ENCODE measurements around the gene NFATC1.

Gene NFATC1

DNA sequence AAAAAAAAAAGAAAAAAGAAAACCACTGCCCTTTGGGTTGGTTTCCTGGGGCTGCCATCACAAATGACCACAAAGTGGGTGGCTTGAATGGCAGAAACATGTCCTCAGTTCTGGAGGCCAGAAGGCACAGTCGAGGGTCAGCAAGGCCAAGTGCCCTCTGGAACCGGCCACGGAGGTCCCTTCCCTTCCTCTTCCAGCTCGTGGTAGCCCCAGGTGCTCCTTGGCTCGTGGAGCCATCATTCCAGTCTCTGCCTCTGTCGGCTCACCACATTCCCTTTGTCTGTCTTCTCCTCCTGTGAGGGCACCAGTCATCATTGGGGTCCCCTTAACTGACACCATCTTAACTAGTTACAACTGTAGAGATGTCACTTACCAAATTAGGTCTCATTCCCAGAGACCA is 8.5 kb upstream of the NFATC1 start:
- Histone ChIP-seq H3K18ac (ENCODE audit: low read length) (no peak overlapping the region), H2AFZ (ENCODE audit: low read length) (no peak overlapping the region), H3K23ac (ENCODE audit: low read depth, low read length, poor library complexity) (no peak overlapping the region), H2BK5ac (ENCODE audit: low read length) (no peak overlapping the region), H3K79me1 (ENCODE audit: low read depth, low read length) (no peaks in the 10 kb centered on the region), H3K27ac (replicated peaks; ENCODE audit: low read length) (no peak overlapping the region), H2AK5ac (ENCODE audit: low read depth, low read length) (no peak overlapping the region), H4K8ac (ENCODE audit: low read depth, low read length) (no peak overlapping the region), H3K4me2 (ENCODE audit: insufficient read depth, low read length, poor library complexity, severe bottlenecking) (no peak overlapping the region), H3K9ac (ENCODE audit: low read depth, low read length, poor library complexity) (no peak overlapping the region), H4K91ac (ENCODE audit: low read depth, low read length, poor library complexity) (no peak overlapping the region), H2BK15ac (ENCODE audit: low read length) (no peak overlapping the region), H3K27me3 (ENCODE audit: control insufficient read depth in 3 of 3, insufficient read depth in 3 of 3, low read depth in 1 of 3, low read length in 3 of 3) (peaks cover 4 to 31% (median 10%) of the 10 kb centered on the region in 3 experiments), H3K4me3 (ENCODE audit: low read length in 2 of 2) (no peak overlapping the region), H2BK12ac (ENCODE audit: low read length) (no peak overlapping the region), H3K36me3 (replicated peaks in 1 of 2; ENCODE audit: control insufficient read depth in 2 of 2, insufficient read depth in 2 of 2, low read length in 2 of 2) (no peaks in the 10 kb centered on the region), H2BK120ac (ENCODE audit: low read depth, low read length) (no peak overlapping the region), H3K9me3 (replicated peaks in 1 of 2; ENCODE audit: control insufficient read depth in 2 of 2, insufficient read depth in 1 of 2, low read depth in 1 of 2, low read length in 2 of 2) (no peaks in the 10 kb centered on the region), H3K4ac (ENCODE audit: low read length) (no peak overlapping the region), H3K4me1 (ENCODE audit: control insufficient read depth in 2 of 2, insufficient read depth in 1 of 2, low read depth in 1 of 2, low read length in 2 of 2) (peaks cover 0 to 6% of the 10 kb centered on the region in 2 donors), H3K14ac (ENCODE audit: low read length) (peak overlapping the region; percentile 14)
- no peak for DNase-seq (ENCODE audit: low spot score)
- WGBS, 2 donors (ENCODE audit: extremely low coverage in 2 of 2, insufficient read length in 2 of 2, insufficient replicate concordance in 1 of 2) = no CpG with 5 or more reads among the region's 6 CpGs

DNA sequence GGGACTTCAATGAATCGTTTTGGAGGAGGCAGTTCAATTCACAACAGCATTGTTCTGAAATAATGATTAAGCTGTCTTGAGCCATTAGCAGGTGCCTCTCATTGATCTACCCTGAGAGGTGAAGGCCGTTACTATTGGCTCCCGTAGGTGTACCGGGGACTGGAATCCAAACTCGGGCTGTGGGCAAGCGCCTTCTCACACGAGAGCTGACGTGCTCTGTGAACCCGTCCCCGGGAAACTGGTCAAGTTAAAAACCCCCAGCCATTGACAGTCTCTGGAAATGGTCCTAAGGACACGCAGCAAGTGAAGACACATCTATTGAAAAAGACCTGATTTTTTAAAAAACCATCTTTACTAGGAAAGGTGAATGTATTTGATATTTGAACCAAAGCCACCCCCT is 8.1 kb upstream of the NFATC1 start:
- no peaks in the 10 kb centered on the region for H3K9me3 ChIP-seq (replicated peaks in 1 of 2; ENCODE audit: control insufficient read depth in 2 of 2, insufficient read depth in 1 of 2, low read depth in 1 of 2, low read length in 2 of 2)

DNA sequence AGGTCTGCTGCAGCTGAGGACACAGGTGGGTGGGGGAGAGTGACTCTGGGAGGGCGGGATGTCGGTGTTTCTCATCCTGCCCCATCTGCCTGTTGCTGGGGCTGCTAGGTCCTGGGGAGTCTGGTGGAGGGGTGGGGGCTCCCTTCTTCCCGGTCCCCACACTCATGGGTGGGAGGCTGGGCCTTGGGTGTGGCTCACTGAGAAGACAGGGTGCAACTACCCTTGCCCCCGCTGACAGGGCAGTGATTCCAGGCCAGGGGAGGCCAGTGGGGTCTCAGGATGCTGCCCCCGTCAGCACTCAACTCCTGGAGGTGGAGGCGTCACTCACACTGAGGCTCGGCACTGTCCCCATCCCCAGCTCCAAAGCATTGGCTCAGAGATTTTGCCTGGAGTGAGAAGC is 7.7 kb upstream of the NFATC1 start:
- Histone ChIP-seq H3K27ac (replicated peaks; ENCODE audit: low read length) (no peak overlapping the region), H3K9me3 (replicated peaks in 1 of 2; ENCODE audit: control insufficient read depth in 2 of 2, insufficient read depth in 1 of 2, low read depth in 1 of 2, low read length in 2 of 2) (no peaks in the 10 kb centered on the region), H3K4ac (ENCODE audit: low read length) (no peak overlapping the region), H2BK5ac (ENCODE audit: low read length) (peak overlapping the region; percentile 82), H2AFZ (ENCODE audit: low read length) (no peak overlapping the region), H3K4me2 (ENCODE audit: insufficient read depth, low read length, poor library complexity, severe bottlenecking) (no peak overlapping the region), H2BK15ac (ENCODE audit: low read length) (no peak overlapping the region), H3K18ac (ENCODE audit: low read length) (peak overlapping the region; percentile 83), H3K23ac (ENCODE audit: low read depth, low read length, poor library complexity) (peak overlapping the region; percentile 55), H3K9ac (ENCODE audit: low read depth, low read length, poor library complexity) (no peak overlapping the region), H4K91ac (ENCODE audit: low read depth, low read length, poor library complexity) (no peak overlapping the region), H3K4me3 (ENCODE audit: low read length in 2 of 2) (peak overlapping the region in 1 of 2 donors; percentile 28), H3K14ac (ENCODE audit: low read length) (no peak overlapping the region), H2BK120ac (ENCODE audit: low read depth, low read length) (no peak overlapping the region), H3K27me3 (ENCODE audit: control insufficient read depth in 3 of 3, insufficient read depth in 3 of 3, low read depth in 1 of 3, low read length in 3 of 3) (peaks cover 11 to 39% (median 19%) of the 10 kb centered on the region in 3 experiments), H3K4me1 (ENCODE audit: control insufficient read depth in 2 of 2, insufficient read depth in 1 of 2, low read depth in 1 of 2, low read length in 2 of 2) (peaks cover 0 to 6% of the 10 kb centered on the region in 2 donors), H3K79me1 (ENCODE audit: low read depth, low read length) (no peaks in the 10 kb centered on the region), H2BK12ac (ENCODE audit: low read length) (no peak overlapping the region), H2AK5ac (ENCODE audit: low read depth, low read length) (peak overlapping the region; percentile 92), H4K8ac (ENCODE audit: low read depth, low read length) (no peak overlapping the region), H3K36me3 (replicated peaks in 1 of 2; ENCODE audit: control insufficient read depth in 2 of 2, insufficient read depth in 2 of 2, low read length in 2 of 2) (no peaks in the 10 kb centered on the region)
- no peak for DNase-seq (ENCODE audit: low spot score)
- WGBS, 2 donors (ENCODE audit: extremely low coverage in 2 of 2, insufficient read length in 2 of 2, insufficient replicate concordance in 1 of 2) = no CpG with 5 or more reads among the region's 7 CpGs

More for the DNA sequence above, 8.1 kb upstream of the NFATC1 start:
- no peak overlapping the region for H3K4me2 ChIP-seq (ENCODE audit: insufficient read depth, low read length, poor library complexity, severe bottlenecking)
- H3K4ac ChIP-seq (ENCODE audit: low read length) = no peak overlapping the region
- no peak overlapping the region for H2BK15ac ChIP-seq (ENCODE audit: low read length)
- no peak overlapping the region for H3K4me3 ChIP-seq (ENCODE audit: low read length in 2 of 2)
- H2BK5ac ChIP-seq (ENCODE audit: low read length) = no peak overlapping the region
- DNase-seq (ENCODE audit: low spot score) = no peak
- H3K14ac ChIP-seq (ENCODE audit: low read length) = no peak overlapping the region
- H2AFZ ChIP-seq (ENCODE audit: low read length) = no peak overlapping the region
- no peaks in the 10 kb centered on the region for H3K79me1 ChIP-seq (ENCODE audit: low read depth, low read length)
- H3K18ac ChIP-seq (ENCODE audit: low read length) = no peak overlapping the region
- peaks cover 0 to 6% of the 10 kb centered on the region in 2 donors for H3K4me1 ChIP-seq (ENCODE audit: control insufficient read depth in 2 of 2, insufficient read depth in 1 of 2, low read depth in 1 of 2, low read length in 2 of 2)
- no peak overlapping the region for H2AK5ac ChIP-seq (ENCODE audit: low read depth, low read length)
- no peak overlapping the region for H3K9ac ChIP-seq (ENCODE audit: low read depth, low read length, poor library complexity)
- WGBS, 2 donors (ENCODE audit: extremely low coverage in 2 of 2, insufficient read length in 2 of 2, insufficient replicate concordance in 1 of 2) = no CpG with 5 or more reads among the region's 11 CpGs
- no peak overlapping the region for H3K27ac ChIP-seq (replicated peaks; ENCODE audit: low read length)
- H4K8ac ChIP-seq (ENCODE audit: low read depth, low read length) = no peak overlapping the region
- H3K23ac ChIP-seq (ENCODE audit: low read depth, low read length, poor library complexity) = no peak overlapping the region
- H3K27me3 ChIP-seq (ENCODE audit: control insufficient read depth in 3 of 3, insufficient read depth in 3 of 3, low read depth in 1 of 3, low read length in 3 of 3) = peaks cover 8 to 35% (median 14%) of the 10 kb centered on the region in 3 experiments
- no peak overlapping the region for H2BK12ac ChIP-seq (ENCODE audit: low read length)
- no peaks in the 10 kb centered on the region for H3K36me3 ChIP-seq (replicated peaks in 1 of 2; ENCODE audit: control insufficient read depth in 2 of 2, insufficient read depth in 2 of 2, low read length in 2 of 2)
- no peak overlapping the region for H4K91ac ChIP-seq (ENCODE audit: low read depth, low read length, poor library complexity)
- no peak overlapping the region for H2BK120ac ChIP-seq (ENCODE audit: low read depth, low read length)

DNA sequence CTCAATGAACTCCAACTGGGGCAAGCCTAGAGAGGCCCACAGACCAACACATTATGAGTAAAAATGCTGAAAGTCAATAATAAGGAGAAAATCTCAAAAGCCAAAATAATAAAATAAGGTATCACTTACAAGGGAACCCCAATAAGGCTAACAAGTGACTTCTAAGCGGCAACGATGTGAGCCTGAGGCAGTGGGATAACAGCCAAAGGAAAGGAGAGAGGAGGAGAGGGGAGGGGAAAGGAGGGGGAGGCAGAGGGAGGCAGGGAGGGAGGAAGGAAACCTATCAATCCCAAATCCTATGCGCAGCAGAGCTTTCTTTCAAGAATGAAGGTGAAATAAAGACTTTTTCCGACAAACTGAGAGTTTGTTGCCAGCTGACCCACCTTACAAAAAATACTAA is 6.0 kb upstream of the NFATC1 start:
- Histone ChIP-seq H3K4me1 (ENCODE audit: control insufficient read depth in 2 of 2, insufficient read depth in 1 of 2, low read depth in 1 of 2, low read length in 2 of 2) (peaks cover 0 to 6% of the 10 kb centered on the region in 2 donors), H4K91ac (ENCODE audit: low read depth, low read length, poor library complexity) (no peak overlapping the region), H3K4me2 (ENCODE audit: insufficient read depth, low read length, poor library complexity, severe bottlenecking) (no peak overlapping the region), H3K36me3 (replicated peaks in 1 of 2; ENCODE audit: control insufficient read depth in 2 of 2, insufficient read depth in 2 of 2, low read length in 2 of 2) (no peaks in the 10 kb centered on the region), H3K4me3 (ENCODE audit: low read length in 2 of 2) (no peak overlapping the region), H3K9ac (ENCODE audit: low read depth, low read length, poor library complexity) (no peak overlapping the region), H4K8ac (ENCODE audit: low read depth, low read length) (no peak overlapping the region), H3K27ac (replicated peaks; ENCODE audit: low read length) (no peak overlapping the region), H3K18ac (ENCODE audit: low read length) (no peak overlapping the region), H3K4ac (ENCODE audit: low read length) (no peak overlapping the region), H2AFZ (ENCODE audit: low read length) (no peak overlapping the region), H2BK120ac (ENCODE audit: low read depth, low read length) (no peak overlapping the region), H2AK5ac (ENCODE audit: low read depth, low read length) (no peak overlapping the region), H3K14ac (ENCODE audit: low read length) (no peak overlapping the region), H3K23ac (ENCODE audit: low read depth, low read length, poor library complexity) (no peak overlapping the region), H3K27me3 (ENCODE audit: control insufficient read depth in 3 of 3, insufficient read depth in 3 of 3, low read depth in 1 of 3, low read length in 3 of 3) (peaks cover 22 to 52% (median 34%) of the 10 kb centered on the region in 3 experiments), H2BK5ac (ENCODE audit: low read length) (no peak overlapping the region), H2BK12ac (ENCODE audit: low read length) (no peak overlapping the region), H3K79me1 (ENCODE audit: low read depth, low read length) (no peaks in the 10 kb centered on the region), H3K9me3 (replicated peaks in 1 of 2; ENCODE audit: control insufficient read depth in 2 of 2, insufficient read depth in 1 of 2, low read depth in 1 of 2, low read length in 2 of 2) (no peaks in the 10 kb centered on the region), H2BK15ac (ENCODE audit: low read length) (no peak overlapping the region)
- no CpG with 5 or more reads among the region's 4 CpGs for WGBS, 2 donors (ENCODE audit: extremely low coverage in 2 of 2, insufficient read length in 2 of 2, insufficient replicate concordance in 1 of 2)
- no peak for DNase-seq (ENCODE audit: low spot score)

Measured in neuronal stem cell (in vitro differentiated cells).